Uterus (tissue), 2 donors: ENCODE measurements around the gene CTIF.

Source experiments
- CTCF ChIP-seq, 4 experiments: fragments of 200-600 bp in 2 of 4; fragments of 450-650 bp in 2 of 4; sonication (generic) in 2 of 4; IDR thresholded peaks; one replicate each; pipeline ENCODE4 v1.5.1; 2016 to 2019; ENCODE audit warnings: antibody characterized with exemption in 4 of 4, mild to moderate bottlenecking in 2 of 4, moderate library complexity in 1 of 4
- POLR2A ChIP-seq, 2 donors: fragments of 450-650 bp; IDR thresholded peaks; one replicate each; pipeline ENCODE4 v1.6.1; 2016; ENCODE audit warnings: antibody characterized with exemption in 2 of 2, mild to moderate bottlenecking in 1 of 2, moderate library complexity in 1 of 2

GRCh38 chr18:48663931-48664847 lies 125.4 kb downstream of the CTIF start:
- no peak for TF ChIP-seq POLR2A (IDR thresholded peaks at IDR 0.05)
- TF ChIP-seq CTCF (IDR thresholded peaks at IDR 0.05): peak; percentile 79 to 85 (median 84)
